GM18505 (cell line): Measurements from ENCODE around the gene LRPAP1.
"Not testable (repeated sequence)": the region's sequence is repeated elsewhere in the genome, so short reads cannot be mapped to it uniquely, and the experiment has no call there.

Experiments
- ATAC-seq: cut with Tn5 transposase; IDR thresholded peaks from one replicate; pipeline ENCODE4 v1.9.1; 2021; ENCODE audit not compliant: unreplicated experiment
- POLR2A ChIP-seq: IDR thresholded peaks from 4 replicates; pipeline ENCODE4 v1.6.1; 2011; ENCODE audit warnings: borderline replicate concordance; ENCODE audit not compliant: insufficient read depth, insufficient read length; ENCODE audit errors: extremely low read depth

The LRPAP1 gene

DNA sequence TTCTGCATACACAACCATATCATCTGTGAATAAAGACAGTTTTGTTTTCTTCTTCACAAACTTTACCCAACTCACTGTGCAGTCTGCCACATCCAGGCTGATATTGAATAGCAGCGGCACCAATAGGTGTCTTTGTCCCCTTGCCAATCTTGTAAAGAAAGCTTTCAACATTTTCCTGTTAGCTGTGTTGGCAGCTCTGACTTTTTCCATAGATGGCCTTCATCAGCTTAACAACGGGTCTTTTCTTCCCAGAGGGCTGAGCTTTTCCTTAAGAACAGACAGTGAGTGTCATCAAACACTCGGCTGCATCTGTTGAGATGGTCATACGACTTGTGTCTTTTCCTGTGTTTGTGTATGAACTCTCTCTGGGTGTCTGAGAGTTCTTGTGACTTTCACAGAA, 14.5 kb upstream of the LRPAP1 start:
- not testable (repeated sequence) for ATAC-seq

DNA sequence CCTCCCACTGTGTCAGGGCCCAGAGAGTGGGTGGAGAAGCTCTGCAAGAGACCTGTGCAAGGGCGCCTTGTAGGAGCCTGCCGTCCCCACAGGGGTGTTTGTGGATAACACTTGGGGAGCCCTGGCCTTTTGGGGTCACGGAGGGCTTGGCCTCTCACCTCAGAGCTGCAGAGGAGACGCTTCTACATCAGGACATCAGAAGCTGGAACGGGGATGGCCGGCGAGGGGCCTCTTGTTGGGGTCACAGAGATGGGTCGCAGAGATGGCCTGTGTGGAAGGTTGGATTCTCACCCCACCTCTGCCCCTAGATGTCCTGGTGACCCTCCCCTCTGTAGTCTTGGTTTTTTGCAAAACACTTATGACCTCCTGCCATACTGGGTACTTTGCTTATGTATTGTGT, 13.1 kb upstream of the LRPAP1 start:
- ATAC-seq, result not testable (repeated sequence)

DNA sequence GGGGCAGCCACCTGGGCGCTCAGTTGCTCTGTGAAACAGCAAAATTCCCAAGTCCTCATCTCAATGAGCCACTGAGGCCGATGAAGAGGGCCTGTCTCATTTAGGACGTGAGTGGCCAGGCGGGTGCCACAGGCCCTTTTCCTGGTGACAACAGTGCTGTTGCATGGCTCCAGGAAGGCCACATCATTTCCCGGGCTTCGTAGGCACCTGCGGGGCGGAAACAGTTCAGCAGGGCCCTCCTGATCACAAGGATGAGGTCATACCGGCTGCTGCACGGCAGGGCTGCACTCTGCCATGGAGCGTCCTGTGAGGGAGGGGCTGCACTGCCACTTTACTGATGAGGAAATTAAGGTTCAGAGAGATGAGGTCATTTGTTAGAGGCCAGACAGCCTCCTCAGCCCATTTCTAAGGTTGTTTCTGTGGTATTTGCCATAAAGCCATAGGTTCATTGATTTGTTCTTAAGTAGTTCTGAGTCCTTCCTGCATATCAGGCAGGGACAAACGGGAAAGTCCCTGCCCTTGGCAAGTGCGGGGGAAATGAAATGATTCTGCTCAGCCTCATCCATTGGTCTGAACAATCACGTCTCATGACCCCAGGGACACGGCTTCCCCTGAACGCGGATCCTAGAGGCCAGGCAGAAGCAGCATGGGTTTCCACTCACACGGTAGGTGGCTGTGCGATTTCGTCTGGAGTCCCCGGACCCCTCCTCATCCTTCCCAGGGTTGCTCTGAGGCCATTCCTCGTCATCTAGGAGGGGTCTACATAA, 12.2 kb upstream of the LRPAP1 start:
- ATAC-seq, result not testable (repeated sequence)

DNA sequence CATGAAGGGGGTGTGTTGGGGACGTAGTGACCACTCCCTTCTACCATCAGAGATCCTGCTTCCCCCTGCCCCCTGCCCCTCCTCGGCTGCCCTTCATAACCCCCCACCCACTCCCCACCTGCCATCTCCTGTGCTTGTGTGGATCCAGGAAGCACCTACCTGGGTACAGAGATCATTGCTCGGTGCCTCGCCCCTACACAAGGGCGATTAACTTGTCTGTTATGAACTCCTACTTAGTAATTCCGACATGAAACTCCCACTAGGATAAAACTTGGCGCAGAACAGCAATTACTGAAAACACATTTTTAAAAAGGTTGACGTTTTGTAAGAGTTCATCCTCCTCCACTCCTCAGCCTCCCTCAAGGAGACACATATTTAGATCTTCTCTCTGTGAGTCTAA, 11.2 kb upstream of the LRPAP1 start:
- ATAC-seq, result not testable (repeated sequence)

DNA sequence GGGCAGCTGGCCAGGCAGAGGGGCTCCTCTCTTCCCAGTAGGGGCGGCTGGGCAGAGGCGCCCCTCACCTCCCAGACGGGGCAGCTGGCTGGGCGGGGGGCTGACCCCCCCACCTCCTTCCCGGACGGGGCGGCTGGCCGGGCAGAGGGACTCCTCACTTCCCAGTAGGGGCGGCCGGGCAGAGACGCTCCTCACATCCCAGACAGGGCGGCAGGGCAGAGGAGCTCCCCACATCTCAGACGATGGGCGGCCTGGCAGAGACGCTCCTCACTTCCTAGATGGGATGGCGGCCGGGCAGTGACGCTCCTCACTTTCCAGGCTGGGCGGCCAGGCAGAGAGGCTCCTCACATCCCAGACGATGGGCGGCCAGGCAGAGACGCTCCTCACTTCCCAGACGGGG, 6.7 kb upstream of the LRPAP1 start:
- ATAC-seq, result not testable (repeated sequence)

DNA sequence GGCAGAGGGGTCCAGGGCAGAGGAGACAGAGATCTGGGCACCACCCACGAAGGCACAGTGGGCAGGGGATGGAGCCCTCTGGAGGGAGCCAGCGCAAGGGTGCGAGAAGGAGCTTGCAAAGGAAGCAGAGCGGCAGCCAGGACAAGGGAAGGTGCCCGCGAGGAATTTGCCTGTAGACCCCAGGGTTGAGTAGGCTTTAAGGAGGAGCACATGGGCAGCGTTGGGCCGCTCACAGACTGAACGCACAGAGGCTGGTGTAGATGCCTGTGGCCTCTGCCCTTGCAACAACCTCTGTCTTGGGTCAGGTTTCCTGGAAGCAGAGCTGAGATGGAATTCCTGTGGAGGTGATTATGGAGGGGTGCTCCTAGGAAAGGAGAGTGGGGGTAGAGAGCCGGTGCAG, 3.6 kb upstream of the LRPAP1 start:
- ATAC-seq, result not testable (repeated sequence)

DNA sequence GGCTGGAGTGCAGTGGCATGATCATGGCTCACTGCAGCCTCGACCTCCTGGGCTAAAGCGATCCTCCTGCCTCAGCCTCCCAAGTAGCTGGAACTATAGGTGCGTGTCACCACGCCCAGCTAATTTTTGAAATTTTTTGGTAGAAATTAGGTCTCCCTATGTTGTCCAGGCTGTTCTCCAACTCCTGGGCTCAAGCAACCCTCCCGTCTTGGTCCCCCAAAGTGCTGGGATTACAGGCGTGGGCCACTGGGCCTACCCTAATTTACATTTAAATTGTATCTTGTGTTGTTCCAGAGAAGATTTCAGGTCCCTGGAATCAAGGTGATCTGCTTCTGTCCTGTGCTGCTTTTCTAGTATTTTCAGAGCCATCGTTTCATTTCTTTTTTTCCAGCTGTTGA, 1.2 kb upstream of the LRPAP1 start:
- ATAC-seq, result no peak
- no peak for TF ChIP-seq POLR2A

DNA sequence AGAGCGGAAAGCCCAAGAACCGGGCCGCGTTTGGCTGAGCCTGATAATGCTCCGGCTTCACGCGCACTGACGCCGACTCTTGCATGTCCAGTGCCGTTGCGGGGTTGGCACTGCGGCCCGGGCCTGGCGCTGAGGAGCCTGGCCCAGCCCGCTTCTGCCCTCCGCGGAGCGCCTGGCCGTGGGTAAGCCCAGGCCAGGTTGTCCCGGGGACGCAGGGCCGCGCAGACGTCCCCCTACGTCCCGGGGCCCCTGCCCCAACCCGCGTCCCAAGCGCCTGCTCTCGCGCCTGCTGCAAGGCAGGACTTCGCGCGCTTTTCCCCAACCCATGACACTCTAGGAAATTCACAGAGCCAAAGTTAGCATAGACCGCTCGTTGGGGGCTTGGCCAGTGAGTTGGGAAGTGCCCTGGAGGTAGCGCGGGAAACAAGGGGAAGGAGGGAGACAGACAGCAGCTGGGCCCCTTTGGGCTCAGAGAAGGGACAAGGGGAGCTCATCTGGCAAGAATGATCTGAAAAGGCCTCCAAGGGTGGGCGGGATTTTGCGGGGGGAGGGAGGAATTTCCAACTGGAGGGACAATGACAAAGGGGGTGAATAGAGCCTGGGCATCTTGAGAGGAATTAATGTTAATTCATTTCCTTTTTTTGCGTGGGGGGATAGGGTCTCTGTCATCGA, 665 bp upstream of the LRPAP1 start:
- TF ChIP-seq POLR2A, result no peak

DNA sequence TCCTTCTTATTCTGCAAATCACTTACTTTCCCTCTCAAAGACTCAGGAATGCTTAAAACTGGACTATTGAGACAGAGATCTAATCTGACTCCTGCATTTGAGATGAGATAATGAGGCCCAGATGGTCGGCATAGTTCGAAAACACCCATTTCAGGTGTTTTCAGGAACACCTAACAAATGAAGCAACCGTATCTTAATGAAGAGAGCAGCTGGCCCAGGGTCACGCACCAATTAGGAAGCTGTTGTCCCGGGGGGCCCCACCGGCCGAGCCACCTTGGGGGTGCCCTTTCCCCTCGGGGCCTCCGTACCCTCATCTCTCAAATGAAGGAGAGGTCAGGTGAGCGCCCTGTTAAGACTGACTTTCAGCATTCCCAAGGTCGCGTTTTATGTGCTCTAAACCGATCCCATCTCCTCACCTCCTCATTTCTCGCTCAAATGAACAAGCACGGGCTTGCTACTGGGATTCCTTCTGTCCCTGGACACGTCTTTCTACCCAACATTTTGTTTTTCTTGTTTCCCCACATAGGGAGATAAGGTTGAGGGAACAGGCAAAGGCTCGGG, 824 bp downstream of the LRPAP1 start:
- no peak for ATAC-seq
- no peak for TF ChIP-seq POLR2A

More for the DNA sequence above, 665 bp upstream of the LRPAP1 start:
- ATAC-seq, result no peak

DNA sequence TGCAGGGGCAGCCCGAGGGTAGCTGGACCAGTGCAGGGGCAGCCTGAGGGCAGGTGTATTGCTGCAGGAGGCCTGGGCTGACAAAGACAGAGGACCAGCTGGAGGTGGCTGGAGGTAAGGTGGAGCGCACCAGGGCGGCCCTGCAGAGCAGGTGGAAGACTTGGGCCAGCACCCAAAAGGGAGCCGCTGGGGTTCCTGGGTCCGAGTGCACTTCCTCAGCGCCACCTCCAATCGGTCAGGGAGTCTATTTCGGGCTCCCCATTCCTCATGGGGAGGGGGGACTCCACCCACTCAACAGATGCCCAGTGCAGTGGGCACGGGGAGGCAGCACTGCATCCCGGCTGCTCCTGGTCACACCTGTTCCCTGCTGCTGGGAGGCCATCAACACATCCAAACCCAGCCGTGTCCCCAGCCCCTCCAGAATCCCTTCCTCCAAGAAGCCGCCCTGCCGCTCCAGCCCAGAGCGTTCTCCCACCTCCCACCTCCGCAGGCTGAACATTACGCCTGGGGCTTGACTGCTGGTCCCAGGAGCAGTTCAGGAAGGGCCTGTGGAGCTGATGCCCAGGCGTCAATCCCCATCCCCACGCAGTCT, 1.5 kb downstream of the LRPAP1 start:
- no peak for TF ChIP-seq POLR2A
- ATAC-seq, result no peak

DNA sequence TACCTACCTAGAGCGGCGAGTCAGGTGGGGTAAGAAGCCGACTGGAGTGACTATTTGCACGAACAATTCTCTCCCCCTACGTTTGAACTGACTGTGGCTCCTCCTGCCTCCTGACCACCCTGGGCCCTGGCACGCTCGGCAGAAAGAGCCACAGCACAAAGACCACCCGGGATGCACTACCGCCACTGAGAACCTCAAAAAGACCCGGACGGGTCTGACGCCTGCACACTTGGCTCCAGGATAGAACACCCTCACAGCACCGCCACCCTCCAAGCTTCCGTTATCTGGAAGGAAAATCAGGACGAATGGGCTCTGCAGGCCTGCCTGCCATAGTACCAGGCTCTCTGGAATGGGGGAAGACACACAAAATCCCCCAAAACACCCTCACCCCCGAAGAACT, 2.2 kb downstream of the LRPAP1 start:
- TF ChIP-seq POLR2A, result no peak
- no peak for ATAC-seq

DNA sequence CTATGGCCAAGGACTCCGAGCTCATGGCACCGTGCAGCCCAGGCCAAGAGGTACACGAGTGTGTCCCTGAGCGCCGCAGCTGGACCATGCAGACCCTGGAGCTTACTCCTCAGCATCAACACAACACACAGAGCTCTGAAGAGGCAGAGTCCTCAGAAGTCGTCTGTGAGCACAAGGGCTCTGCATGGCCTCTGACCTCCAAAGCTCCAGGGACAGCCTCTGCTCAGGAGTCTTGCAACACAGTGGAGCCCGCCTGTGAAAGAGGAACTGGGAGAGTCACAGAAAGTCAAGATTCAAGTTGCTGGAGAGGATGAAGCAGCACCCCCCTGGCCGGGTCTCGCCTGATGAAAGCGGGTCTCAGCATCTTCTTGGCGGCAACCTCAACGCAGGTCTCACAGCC, 2.9 kb downstream of the LRPAP1 start:
- no peak for TF ChIP-seq POLR2A
- ATAC-seq, result no peak

DNA sequence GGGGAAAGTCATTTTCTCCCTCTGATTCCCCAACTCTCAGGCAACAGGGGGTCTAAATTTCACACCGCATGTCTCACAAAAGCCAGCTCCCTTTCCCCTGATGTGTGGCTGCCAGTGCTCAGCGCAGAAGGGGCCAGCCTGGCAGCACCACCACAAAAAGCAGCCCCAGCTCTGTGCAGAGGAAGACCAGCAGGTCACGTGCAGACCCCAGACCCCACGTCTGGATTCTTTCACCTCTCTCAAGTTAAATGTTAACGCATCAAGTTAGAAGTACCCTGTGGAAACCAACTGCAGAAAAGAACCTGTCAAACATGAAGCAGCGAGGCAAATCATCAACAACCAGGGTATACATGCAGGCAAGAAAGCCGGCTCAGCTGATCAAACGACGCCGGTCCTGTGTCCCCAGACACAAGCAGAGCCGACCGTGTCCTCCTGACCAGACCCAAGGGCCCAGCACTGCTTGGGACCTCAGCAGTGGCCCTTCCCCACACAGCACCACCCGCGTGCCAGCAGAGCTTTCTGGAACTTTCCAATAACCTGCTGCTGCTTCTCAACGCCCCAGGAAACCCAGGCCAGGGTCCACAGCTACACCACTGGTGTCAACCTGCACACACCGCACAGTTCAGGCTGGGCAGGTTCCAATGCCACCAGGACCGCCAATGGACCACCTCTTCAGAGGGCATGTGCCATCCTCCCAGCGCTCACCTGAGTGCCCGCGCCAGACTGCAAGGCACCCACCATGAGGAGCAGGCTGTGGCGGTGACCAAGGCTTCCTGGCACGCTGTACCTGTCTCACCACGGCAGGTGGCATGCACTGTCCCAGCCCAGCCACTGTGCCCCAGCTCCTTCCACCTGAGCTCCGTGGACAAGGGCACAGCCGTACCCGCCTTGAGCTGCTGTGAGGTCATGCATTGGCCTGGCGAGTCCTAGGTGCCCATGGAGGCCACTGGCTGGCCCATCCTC, 4.0 kb downstream of the LRPAP1 start:
- ATAC-seq, result no peak
- no peak for TF ChIP-seq POLR2A
